TTC549 (cell line): Measurements from ENCODE around the gene SLC16A1.

ENCODE experiments used
- FAIRE-seq: peaks from 2 replicates; lab custom pipeline; 2012; peaks lifted over from hg19 to GRCh38; lab: Jason Lieb, UNC

Gene SLC16A1

DNA sequence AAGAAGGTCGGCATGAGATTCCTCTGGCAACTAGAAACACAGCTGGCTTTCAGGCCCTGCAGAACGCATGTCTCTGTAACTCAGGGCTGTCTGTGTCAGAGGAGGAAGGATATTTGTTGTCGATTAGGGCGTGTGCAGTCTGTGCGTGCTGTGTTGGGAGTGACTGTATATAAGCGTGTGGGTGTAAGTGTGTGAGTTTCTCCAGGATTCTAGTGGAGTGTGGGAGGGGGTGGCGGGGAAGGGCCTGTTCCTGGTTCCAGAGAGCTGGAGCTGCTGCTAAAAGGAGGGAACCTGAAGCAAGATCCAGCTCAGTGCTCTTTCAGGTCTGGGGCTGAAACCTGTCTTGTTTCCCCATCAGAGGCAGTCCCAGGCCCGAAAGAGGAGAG is 74.3 kb downstream of the SLC16A1 start:
- no peak for FAIRE-seq

DNA sequence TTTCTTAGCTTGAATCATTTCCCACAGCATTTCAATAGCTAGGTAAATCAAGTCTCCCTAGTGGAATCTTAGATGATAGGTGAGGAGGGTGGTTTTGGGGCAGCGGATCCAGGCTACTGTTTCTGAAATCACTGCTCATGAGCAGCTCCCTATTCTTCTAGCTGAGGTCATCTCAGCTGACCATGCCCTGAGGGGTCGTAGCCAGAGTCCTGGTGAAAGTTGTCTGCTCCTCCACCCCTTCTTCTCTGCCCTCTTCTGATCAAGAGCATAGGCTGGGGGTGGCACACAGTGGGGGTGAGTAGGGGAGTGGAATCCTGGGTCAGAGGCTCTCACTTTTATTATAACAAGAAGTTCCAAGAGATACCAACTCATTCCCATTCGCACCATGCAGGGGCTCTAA is 76.2 kb downstream of the SLC16A1 start:
- no peak for FAIRE-seq

DNA sequence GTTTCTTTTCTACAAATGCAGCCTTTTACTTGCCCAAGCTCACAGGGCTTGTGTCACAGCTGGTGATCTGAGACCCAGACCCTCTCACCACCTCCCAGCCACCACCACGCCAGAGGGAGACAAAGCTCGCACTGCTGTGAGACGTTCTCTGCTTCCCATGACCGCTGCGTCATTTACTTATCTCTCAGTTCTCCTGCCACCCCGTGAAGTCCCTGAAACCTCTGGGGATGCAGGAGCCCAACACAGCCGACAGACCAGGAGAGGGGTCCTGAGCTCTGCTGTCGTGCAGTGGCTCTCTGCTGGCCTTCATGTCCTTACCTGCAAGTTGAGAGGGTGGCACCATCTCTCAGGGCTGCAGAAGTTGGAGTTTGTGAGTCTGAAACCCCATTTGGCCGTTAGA is 77.7 kb downstream of the SLC16A1 start:
- no peak for FAIRE-seq

DNA sequence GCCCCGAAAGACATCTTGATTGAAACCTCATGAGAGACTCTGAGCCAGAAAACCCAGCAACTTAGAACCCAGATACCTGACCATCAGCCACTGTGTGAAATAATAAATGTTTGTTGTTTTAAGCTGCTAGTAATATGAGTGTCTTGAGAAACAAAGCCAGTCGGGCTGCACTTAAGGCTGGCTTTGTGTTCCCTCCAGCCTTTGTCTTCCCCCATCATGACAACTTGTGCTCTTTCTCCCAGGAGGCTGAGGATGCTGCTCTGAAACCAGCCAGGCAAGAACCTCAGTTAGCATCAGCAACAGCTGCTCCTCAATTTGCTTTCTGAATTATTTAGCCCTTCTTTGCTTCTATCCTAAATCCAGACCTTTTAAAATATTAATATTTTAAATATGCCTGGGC is 78.2 kb downstream of the SLC16A1 start:
- no peak for FAIRE-seq

DNA sequence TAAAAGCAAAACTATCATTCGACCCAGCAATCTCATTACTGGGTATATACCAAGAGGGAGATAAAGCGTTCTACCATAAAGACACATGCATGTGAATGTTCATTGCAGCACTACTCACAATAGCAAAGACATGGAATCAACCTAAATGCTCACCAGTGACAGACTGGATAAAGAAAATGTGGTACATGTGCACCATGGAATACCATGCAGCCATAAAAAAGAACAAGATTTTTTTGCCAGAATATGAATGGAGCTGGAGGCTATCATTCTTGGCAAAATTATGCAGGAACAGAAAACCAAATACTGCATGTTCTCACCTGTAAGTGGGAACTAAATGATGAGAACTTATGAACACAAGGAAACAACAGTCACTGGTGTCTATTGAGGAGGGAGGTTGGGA is 79.7 kb downstream of the SLC16A1 start:
- FAIRE-seq, result no peak

DNA sequence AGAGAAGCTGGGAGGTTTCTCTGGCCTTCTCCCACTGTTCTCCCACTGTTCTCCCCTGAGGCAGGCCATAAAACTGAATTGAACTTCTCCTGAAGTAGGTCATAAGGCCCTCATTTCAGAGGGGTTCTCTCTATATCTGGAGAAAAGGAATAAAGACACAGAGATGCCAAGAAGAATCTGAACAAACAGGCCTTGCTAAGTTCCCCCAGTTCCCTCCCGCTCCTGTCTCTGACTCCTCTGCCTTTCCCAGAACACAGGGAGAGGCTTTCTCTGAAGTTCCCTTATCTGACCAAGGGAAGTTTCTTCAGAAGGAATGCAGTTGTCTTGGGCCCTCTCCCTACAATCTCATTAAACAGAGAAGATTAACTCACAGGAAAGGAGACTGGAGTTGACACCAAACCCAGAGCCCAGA is 83.4 kb downstream of the SLC16A1 start:
- no peak for FAIRE-seq

DNA sequence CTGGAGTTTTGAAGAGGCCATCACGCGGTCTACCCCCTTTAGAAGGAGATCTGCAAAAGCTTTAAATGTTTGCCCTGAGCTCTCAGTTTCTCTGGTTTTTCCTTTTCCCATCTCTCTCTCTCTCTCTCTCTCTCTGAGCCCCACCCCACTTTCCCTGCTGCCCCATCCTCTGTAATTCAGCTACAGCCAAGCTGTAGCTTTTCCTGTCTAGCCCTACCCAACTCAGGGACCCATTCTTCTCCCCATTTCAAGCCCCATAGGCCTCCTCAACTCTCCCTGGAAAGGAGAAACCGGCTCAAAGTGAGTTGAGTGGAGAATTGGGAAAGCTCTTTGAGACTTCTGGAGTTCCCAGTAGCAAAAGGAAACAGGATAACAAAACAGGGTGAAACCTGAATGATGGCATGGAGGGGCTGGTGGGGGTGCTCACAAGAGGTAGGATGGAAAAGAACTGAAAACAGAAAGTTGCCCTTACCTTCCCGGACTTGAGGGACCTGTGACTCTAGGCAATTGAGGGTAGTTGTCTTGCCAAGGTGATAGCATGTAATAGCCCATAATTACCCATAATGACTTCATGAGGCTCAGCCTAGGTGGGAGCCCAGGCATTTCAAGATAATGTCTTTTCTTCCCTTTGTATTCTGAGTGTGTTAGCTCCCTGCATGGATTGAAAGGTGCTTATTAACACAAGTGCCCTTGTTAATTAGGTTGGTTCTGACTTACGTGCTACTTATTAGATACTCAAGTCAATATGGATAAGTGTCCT is 84.9 kb downstream of the SLC16A1 start:
- no peak for FAIRE-seq

DNA sequence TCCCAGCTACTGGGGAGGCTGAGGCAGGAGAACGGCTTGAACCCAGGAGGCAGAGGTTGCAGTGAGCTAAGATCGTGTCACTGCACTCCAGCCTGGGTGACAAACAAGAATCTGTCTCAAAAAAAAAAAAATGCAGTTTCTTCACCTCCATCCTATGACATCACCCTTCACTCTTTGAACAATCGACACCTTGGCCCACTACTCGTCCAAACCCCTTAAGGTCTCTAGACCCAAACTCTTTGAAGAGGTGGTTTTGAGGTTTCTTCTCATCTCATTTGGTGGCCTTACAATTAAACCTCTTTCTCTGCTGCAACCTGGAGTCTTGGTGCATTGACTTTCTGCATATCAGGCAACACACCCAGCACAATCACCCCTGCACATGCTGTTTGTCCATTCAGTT is 86.1 kb downstream of the SLC16A1 start:
- no peak for FAIRE-seq

DNA sequence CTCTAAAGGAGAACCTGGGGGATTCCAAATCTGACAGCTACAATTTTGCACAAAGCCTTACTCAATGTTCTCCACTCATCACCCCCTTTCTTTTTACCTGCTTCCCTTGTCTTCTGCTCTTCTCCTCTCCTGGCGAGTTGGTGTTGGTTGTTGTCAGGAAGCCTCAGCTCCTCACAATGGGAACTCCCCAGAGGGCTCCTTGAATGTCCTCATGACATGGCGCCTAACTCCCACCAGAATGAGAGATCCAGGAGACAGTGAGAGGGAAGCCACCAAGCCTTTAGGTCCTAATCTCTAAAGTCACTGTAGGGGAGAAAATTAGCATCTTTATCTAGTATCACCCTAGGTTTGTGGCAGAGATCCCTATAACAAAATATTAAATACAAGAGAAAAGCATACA is 87.8 kb downstream of the SLC16A1 start:
- no peak for FAIRE-seq

DNA sequence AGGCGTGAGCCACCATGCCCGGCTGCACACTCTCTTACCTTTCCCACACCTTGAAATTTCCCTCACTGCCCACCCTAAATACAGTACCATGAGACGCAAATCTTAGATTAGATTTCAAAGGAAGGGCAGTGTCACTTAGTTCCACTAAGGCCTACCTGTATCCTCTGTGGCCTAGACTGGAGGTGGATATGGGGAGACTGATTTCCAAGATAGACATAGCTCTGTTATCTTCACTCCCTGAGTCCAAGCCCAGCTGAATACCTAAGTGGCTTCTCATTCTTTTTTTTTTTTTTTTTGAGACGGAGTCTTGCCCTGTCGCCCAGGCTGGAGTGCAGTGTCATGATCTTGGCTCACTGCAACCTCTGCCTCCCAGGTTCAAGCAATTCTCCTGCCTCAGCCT is 89.0 kb downstream of the SLC16A1 start:
- FAIRE-seq, result no peak

DNA sequence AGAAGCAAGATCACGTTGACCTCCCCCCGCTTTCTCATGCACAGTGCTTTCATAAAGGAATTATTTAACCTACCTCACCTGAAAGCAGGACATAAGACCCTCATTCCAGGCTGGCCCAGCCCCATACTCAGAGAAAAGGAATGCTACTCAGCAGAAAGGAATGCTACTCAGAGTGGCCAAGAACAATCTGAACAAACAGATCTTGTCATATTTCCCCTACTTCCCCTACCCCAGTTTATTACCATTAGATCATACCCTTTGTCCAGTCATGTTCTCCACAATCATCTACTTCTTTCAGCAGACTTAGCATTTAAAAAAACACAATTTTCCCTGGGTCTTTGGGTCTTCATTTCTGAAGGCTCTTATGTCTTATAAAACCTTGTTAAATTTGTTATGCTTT is 89.8 kb downstream of the SLC16A1 start:
- no peak for FAIRE-seq

DNA sequence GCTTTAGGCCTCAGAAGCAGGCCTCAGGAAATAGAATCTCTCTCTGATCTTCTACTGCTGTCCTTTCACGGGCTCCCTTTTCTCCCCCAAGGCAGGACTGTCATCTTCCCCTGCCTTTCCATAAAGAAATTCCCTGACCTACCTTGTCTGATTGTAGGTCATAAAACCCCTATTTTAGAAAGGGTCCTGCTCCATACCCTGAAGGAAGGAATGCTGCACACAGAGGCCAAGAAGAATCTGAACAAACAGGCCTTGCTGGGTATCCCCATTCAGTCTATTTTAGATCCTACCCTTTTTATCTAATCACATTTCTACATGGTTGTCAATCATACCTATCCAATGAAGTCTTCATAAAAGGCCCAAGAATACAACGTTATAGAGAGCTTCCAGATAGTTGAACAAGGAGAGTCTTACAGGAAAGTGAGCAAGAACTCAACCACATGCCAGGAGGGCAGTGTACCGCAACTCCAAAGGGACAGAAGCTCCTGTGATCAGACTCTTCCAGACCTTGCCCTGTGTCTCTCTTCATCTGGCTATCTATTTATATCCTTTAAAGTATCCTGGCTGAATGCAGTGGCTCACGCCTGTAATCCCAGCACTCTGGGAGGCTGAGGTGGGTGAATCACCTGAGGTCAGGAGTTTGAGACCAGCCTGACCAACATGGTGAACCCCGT is 93.1 kb downstream of the SLC16A1 start:
- FAIRE-seq, result no peak
